MM.1S (cell line): ENCODE data around the gene NCOR2.

ENCODE experiments used
- DNase-seq: peaks from one replicate; pipeline ENCODE4 v3.0.0-alpha.2; 2015
- H2AFZ ChIP-seq: fragments of 300-600 bp; sonication (generic); 2 replicates; pipeline ENCODE4 v1.6.0; 2016; ENCODE audit warnings: antibody characterized with exemption, low read length
- H3F3A ChIP-seq: fragments of 300-600 bp; sonication (generic); 2 replicates; pipeline ENCODE4 v1.6.1; 2016; ENCODE audit warnings: mild to moderate bottlenecking, antibody characterized with exemption, low read length, moderate library complexity, mixed read lengths; ENCODE audit not compliant: insufficient read depth
- H3K27ac ChIP-seq: fragments of 300-600 bp; sonication (generic); 2 replicates; pipeline ENCODE4 v1.5.1; 2016; ENCODE audit warnings: mild to moderate bottlenecking, low read length
- H3K27me3 ChIP-seq: fragments of 300-600 bp; sonication (generic); replicated peaks from 2 replicates; pipeline ENCODE4 v1.6.0; 2016; ENCODE audit warnings: low read length; ENCODE audit not compliant: insufficient read depth
- H3K36me3 ChIP-seq: fragments of 300-600 bp; sonication (generic); replicated peaks from 2 replicates; pipeline ENCODE4 v1.6.1; 2016; ENCODE audit warnings: mild to moderate bottlenecking, low read length, mixed read lengths; ENCODE audit not compliant: insufficient read depth
- H3K4me1 ChIP-seq: fragments of 300-600 bp; sonication (generic); 2 replicates; pipeline ENCODE4 v1.6.1; 2016; ENCODE audit warnings: low read length, mixed read lengths
- H3K4me2 ChIP-seq: fragments of 300-600 bp; sonication (generic); 2 replicates; pipeline ENCODE4 v1.6.0; 2016; ENCODE audit warnings: low read depth, low read length
- H3K4me3 ChIP-seq: fragments of 300-600 bp; sonication (generic); 2 replicates; pipeline ENCODE4 v1.5.1; 2016; ENCODE audit warnings: low read length, mixed read lengths
- H3K79me2 ChIP-seq: fragments of 300-600 bp; sonication (generic); 2 replicates; pipeline ENCODE4 v1.6.1; 2016; ENCODE audit warnings: mixed run types, low read length, mixed read lengths
- H3K9ac ChIP-seq: fragments of 300-600 bp; sonication (generic); 2 replicates; pipeline ENCODE4 v1.6.1; 2016; ENCODE audit warnings: low read length, mixed read lengths
- H3K9me2 ChIP-seq: fragments of 300-600 bp; sonication (generic); replicated peaks from 2 replicates; pipeline ENCODE4 v1.6.1; 2016; ENCODE audit warnings: mild to moderate bottlenecking, low read length, mixed read lengths; ENCODE audit not compliant: insufficient read depth
- H3K9me3 ChIP-seq: fragments of 300-600 bp; sonication (generic); replicated peaks from 2 replicates; pipeline ENCODE4 v1.6.1; 2016; ENCODE audit warnings: mild to moderate bottlenecking, low read length, mixed read lengths; ENCODE audit not compliant: insufficient read depth
- H4K20me1 ChIP-seq: fragments of 300-600 bp; sonication (generic); 2 replicates; pipeline ENCODE4 v1.6.1; 2016; ENCODE audit warnings: mild to moderate bottlenecking, low read length, moderate library complexity, mixed read lengths; ENCODE audit not compliant: insufficient read depth
- EZH2 ChIP-seq: fragments of 300-600 bp; sonication (generic); optimal IDR thresholded peaks from 2 replicates; pipeline ENCODE3; 2017; ENCODE audit warnings: low read depth, mild to moderate bottlenecking, antibody characterized with exemption, low read length, mixed read lengths
- EZH2phosphoT487 ChIP-seq: fragments of 300-600 bp; sonication (generic); IDR thresholded peaks from 2 replicates; pipeline ENCODE4 v1.6.1; 2018; ENCODE audit warnings: antibody characterized with exemption, low read length
- TF ChIP-seq, protein P1 (sequence below): fragments of 300-600 bp; sonication (generic); IDR thresholded peaks from 2 replicates; pipeline ENCODE4 v1.5.1; 2016; ENCODE audit warnings: antibody characterized with exemption, low read length, mixed read lengths

NCOR2 gene

DNA sequence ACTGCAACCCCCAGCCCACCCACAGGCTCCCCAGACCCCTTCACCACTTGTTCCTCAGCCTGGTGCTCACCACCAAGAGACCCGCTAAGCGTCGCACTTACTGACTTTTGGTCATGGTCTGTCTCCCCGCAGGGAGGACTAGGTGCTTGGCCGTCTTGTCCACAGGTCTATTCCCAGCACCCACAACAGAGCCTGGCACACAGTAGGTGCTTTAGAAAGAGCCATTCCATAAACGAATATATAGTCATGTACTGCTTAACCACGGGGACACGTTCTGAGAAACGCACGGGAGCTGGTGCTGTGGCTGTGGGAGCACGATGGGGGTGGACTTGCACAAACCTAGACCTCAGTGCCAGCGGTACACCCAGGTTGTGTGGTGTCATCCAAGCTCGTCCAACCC is 34.0 kb downstream of the NCOR2 start:
- no peaks in the 10 kb centered on the region for H4K20me1 ChIP-seq
- H3K4me1 ChIP-seq, result no peaks in the 10 kb centered on the region
- H3K9ac ChIP-seq, result no peak overlapping the region
- H3K79me2 ChIP-seq, result peaks cover 86% of the 10 kb centered on the region
- no peak for DNase-seq
- H3K27me3 ChIP-seq, result no peaks in the 10 kb centered on the region
- no peak for TF ChIP-seq EZH2phosphoT487
- TF ChIP-seq, protein P1, sequence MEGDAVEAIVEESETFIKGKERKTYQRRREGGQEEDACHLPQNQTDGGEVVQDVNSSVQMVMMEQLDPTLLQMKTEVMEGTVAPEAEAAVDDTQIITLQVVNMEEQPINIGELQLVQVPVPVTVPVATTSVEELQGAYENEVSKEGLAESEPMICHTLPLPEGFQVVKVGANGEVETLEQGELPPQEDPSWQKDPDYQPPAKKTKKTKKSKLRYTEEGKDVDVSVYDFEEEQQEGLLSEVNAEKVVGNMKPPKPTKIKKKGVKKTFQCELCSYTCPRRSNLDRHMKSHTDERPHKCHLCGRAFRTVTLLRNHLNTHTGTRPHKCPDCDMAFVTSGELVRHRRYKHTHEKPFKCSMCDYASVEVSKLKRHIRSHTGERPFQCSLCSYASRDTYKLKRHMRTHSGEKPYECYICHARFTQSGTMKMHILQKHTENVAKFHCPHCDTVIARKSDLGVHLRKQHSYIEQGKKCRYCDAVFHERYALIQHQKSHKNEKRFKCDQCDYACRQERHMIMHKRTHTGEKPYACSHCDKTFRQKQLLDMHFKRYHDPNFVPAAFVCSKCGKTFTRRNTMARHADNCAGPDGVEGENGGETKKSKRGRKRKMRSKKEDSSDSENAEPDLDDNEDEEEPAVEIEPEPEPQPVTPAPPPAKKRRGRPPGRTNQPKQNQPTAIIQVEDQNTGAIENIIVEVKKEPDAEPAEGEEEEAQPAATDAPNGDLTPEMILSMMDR, result no peak
- TF ChIP-seq EZH2, result no peak
- H2AFZ ChIP-seq, result no peak overlapping the region
- no peak overlapping the region for H3K4me2 ChIP-seq
- no peaks in the 10 kb centered on the region for H3K9me3 ChIP-seq
- no peak overlapping the region for H3K4me3 ChIP-seq
- no peaks in the 10 kb centered on the region for H3K9me2 ChIP-seq
- no peaks in the 10 kb centered on the region for H3K36me3 ChIP-seq
- no peaks in the 10 kb centered on the region for H3F3A ChIP-seq
- no peak overlapping the region for H3K27ac ChIP-seq

DNA sequence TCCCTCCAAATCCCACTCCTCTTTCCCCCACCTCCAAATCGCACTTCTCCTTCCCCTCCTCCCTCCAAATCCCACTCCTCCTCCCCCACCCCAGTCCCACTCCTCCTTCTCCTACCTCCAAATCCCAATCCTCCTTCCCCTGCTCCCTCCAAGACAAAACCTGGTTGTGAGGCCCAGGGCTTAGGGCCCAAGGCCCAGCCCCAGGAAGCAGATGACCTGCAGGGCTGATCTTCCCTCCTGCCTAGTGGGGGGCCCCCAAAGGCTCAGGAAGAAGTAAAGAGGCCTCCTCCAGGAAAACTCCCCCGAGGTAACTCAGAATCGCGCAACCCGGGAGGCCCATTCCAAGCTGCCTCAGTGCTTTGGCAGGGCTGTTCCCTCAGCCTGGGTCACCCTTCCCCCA is 34.4 kb downstream of the NCOR2 start:
- peaks cover 86% of the 10 kb centered on the region for H3K79me2 ChIP-seq

DNA sequence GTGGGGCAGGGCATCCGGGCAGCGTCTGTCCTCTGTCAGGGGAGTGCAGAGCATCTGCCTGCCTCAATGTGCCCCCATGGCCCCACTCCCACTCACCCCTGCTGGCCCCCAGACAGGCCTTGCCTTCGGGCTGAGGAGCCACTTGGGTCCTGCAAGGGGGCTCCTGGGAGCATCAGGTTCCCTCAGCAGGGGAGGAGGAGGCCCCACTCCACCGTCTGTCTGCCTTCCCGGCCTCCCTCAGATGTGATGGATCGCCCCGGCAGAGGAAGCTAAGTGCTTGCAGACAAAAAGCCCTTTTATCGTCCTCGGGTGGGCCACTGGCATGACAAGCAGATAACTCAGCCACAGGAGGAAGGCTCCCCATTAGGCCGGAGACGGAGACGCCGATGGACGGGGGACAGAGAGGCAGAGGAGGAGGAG is 35.1 kb downstream of the NCOR2 start:
- no peaks in the 10 kb centered on the region for H3F3A ChIP-seq
- TF ChIP-seq EZH2phosphoT487 (no peak), EZH2 (no peak)
- TF ChIP-seq, protein P1, result no peak
- no peak overlapping the region for H3K4me2 ChIP-seq
- H3K79me2 ChIP-seq, result peaks cover 85% of the 10 kb centered on the region
- no peaks in the 10 kb centered on the region for H3K36me3 ChIP-seq
- no peak overlapping the region for H3K4me3 ChIP-seq
- H3K9ac ChIP-seq, result no peak overlapping the region
- no peaks in the 10 kb centered on the region for H3K9me3 ChIP-seq
- no peaks in the 10 kb centered on the region for H3K27me3 ChIP-seq
- no peak for DNase-seq
- H3K27ac ChIP-seq, result no peak overlapping the region
- no peaks in the 10 kb centered on the region for H3K9me2 ChIP-seq
- no peaks in the 10 kb centered on the region for H4K20me1 ChIP-seq
- no peaks in the 10 kb centered on the region for H3K4me1 ChIP-seq
- no peak overlapping the region for H2AFZ ChIP-seq

More for the DNA sequence above, 34.4 kb downstream of the NCOR2 start:
- Histone ChIP-seq H3K4me3 (no peak overlapping the region), H3K9me3 (no peaks in the 10 kb centered on the region), H2AFZ (no peak overlapping the region), H3K36me3 (no peaks in the 10 kb centered on the region), H3F3A (no peaks in the 10 kb centered on the region), H3K4me2 (no peak overlapping the region), H3K9ac (no peak overlapping the region), H3K27me3 (no peaks in the 10 kb centered on the region), H4K20me1 (no peaks in the 10 kb centered on the region), H3K27ac (no peak overlapping the region), H3K9me2 (no peaks in the 10 kb centered on the region), H3K4me1 (no peaks in the 10 kb centered on the region)
- no peak for DNase-seq
- no peak for TF ChIP-seq EZH2
- no peak for TF ChIP-seq EZH2phosphoT487
- TF ChIP-seq, protein P1, result no peak
